ENCODE measurements around the gene KRT13.

KRT13 gene

DNA sequence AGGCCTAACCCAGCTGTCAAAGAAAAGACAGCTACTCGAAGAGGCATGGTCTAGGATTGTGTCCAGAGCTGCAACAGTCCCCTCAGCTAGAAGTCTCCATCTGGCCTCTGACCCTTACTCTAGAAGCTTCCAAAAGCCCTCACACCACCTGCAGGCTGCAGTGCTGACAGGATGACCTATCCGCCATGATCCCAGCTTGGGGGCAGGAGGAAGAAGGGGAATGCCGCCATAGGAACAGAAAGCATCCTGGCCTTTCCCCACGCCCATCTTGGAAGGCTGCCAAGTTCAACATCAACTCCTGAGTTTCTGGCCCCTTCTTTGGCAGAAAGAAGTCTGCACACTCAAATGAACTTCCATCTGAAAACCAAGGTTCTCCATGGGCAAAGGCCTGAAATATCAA lies 12.6 kb downstream of the KRT13 start:
- DNase-seq, result no peak
- H3K4me3 ChIP-seq (ENCODE audit: low read depth, low read length), result no peak overlapping the region
- TF ChIP-seq CTCF (IDR thresholded peaks at IDR 0.05; ENCODE audit: low read depth, low read length), result no peak
- no peak overlapping the region for H3K27ac ChIP-seq
- H3K27me3 ChIP-seq (ENCODE audit: insufficient read depth, low read depth, severe bottlenecking), result peaks cover 8% of the 10 kb centered on the region
- H3K9me3 ChIP-seq (ENCODE audit: severe bottlenecking), result no peaks in the 10 kb centered on the region
- H3K36me3 ChIP-seq, result no peaks in the 10 kb centered on the region

DNA sequence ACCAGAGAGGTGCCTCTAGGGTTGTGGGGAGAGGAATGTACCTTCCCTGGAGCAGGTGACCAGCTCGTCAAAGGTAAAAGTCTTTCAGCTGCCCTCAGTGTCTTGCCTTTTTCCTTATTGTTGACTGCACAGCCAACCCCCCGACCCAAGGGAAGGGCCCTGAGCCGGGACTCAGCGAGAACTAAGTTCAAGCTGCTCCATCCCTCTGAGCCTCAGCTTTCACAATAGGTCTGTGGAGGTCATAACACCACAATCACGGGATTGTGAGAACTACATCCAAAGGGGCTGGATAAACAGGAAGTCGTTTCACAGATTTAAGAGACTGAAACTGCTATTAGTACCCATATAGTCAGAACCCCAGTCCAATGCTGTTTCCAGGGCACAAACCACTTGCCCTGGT lies 13.1 kb downstream of the KRT13 start:
- no peak for DNase-seq
- H3K9me3 ChIP-seq (ENCODE audit: severe bottlenecking), result no peaks in the 10 kb centered on the region
- no peaks in the 10 kb centered on the region for H3K36me3 ChIP-seq
- peaks cover 8% of the 10 kb centered on the region for H3K27me3 ChIP-seq (ENCODE audit: insufficient read depth, low read depth, severe bottlenecking)
- H3K4me3 ChIP-seq (ENCODE audit: low read depth, low read length), result no peak overlapping the region
- H3K27ac ChIP-seq, result no peak overlapping the region
- no peak for TF ChIP-seq CTCF (IDR thresholded peaks at IDR 0.05; ENCODE audit: low read depth, low read length)

DNA sequence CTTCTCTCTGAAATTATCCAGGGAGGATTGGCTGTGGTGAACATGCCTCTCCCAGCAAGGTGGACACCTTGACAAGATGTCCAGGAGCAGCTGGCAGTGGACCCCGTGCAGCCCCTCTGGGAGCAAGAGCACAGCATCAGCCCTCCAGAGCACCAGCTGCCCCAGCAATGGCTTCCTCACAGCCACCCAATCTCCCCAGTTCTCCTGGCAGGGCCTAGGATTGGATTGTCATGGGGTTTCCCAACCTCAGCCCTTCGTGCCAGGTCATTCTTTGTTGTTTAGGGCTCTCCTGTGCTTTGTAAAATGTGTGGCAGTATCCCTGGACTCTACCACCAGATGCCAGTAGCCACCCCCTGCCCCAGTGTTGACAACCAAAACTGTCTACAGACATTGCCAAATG lies 13.9 kb downstream of the KRT13 start:
- H3K27me3 ChIP-seq (ENCODE audit: insufficient read depth, low read depth, severe bottlenecking), result peaks cover 10% of the 10 kb centered on the region
- H3K36me3 ChIP-seq, result no peaks in the 10 kb centered on the region
- H3K9me3 ChIP-seq (ENCODE audit: severe bottlenecking), result no peaks in the 10 kb centered on the region
- no peak overlapping the region for H3K27ac ChIP-seq
- no peak overlapping the region for H3K4me3 ChIP-seq (ENCODE audit: low read depth, low read length)
- DNase-seq, result no peak
- no peak for TF ChIP-seq CTCF (IDR thresholded peaks at IDR 0.05; ENCODE audit: low read depth, low read length)

GRCh38 chr17:41490000-41490990 lies 15.1 kb downstream of the KRT13 start:
- no peak overlapping the region for H3K27ac ChIP-seq
- no peak for DNase-seq
- H3K4me3 ChIP-seq (ENCODE audit: low read depth, low read length), result no peak overlapping the region
- no peaks in the 10 kb centered on the region for H3K36me3 ChIP-seq
- no peak for TF ChIP-seq CTCF (IDR thresholded peaks at IDR 0.05; ENCODE audit: low read depth, low read length)
- H3K27me3 ChIP-seq (ENCODE audit: insufficient read depth, low read depth, severe bottlenecking), result peaks cover 14% of the 10 kb centered on the region
- H3K9me3 ChIP-seq (ENCODE audit: severe bottlenecking), result no peaks in the 10 kb centered on the region

DNA sequence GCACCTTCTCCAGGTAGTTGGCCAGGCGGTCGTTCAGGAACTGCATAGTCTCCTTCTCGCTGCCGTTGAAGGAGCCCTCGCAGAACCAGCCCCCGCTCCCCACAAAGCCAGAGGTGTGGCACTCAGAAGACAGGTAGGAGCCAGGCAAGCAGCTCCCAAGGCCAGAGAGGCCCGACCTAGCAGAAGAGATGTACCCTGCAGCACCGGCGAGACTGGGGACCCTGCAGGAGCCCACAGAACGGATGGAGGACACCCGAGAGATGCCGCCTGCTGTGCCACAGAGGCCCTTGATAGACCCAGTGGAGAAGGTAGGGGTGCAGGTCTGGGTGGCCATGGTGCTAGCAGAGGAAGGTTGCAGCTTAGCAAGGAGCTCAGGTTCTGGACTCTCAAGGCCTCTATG lies 15.9 kb downstream of the KRT13 start, which contains the start of gene KRT36:
TSS of gene KRT36 (minus strand) at position 380 of the 400 bp plus-strand sequence. CDS start at position 334, 46 bp downstream.
- TF ChIP-seq CTCF (IDR thresholded peaks at IDR 0.05; ENCODE audit: low read depth, low read length), result no peak
- peaks cover 15% of the 10 kb centered on the region for H3K27me3 ChIP-seq (ENCODE audit: insufficient read depth, low read depth, severe bottlenecking)
- no peak within 1 kb of the TSS for H3K27ac ChIP-seq
- H3K9me3 ChIP-seq (ENCODE audit: severe bottlenecking), result no peaks in the 10 kb centered on the region
- no peak for DNase-seq
- no peaks in the 10 kb centered on the region for H3K36me3 ChIP-seq
- H3K4me3 ChIP-seq (ENCODE audit: low read depth, low read length), result no peak within 1 kb of the TSS
